GM12878 (cell line): ENCODE data around the gene KYAT1.

Experiments
- EZH2 ChIP-seq: IDR thresholded peaks from 2 replicates; pipeline ENCODE4 v1.6.1; 2012; ENCODE audit warnings: low read depth, mild to moderate bottlenecking, control low read depth, inconsistent platforms, low read length, borderline replicate concordance; ENCODE audit not compliant: control insufficient read depth
- NRF1 ChIP-seq: conservative IDR thresholded peaks from 2 replicates; pipeline ENCODE4 v1.6.1; 2011; ENCODE audit warnings: mild to moderate bottlenecking, low read depth, low read length, improper control_type of control experiment
- RAD51 ChIP-seq: fragments of 450-650 bp; IDR thresholded peaks from 2 replicates; pipeline ENCODE4 v1.6.1; 2016; ENCODE audit warnings: moderate library complexity, mild to moderate bottlenecking, inconsistent platforms
- RELA ChIP-seq: fragments of 450-650 bp; IDR thresholded peaks from 2 replicates; pipeline ENCODE4 v1.8.0; 2014; ENCODE audit warnings: borderline replicate concordance; ENCODE audit not compliant: partially characterized antibody
- SP1 ChIP-seq: IDR thresholded peaks from one replicate; pipeline ENCODE4 v1.6.1; 2011; ENCODE audit warnings: low read depth, low read length
- ZNF217 ChIP-seq: fragments of 450-650 bp; IDR thresholded peaks from 2 replicates; pipeline ENCODE4 v1.6.1; 2017; ENCODE audit warnings: antibody characterized with exemption, mild to moderate bottlenecking
- TF ChIP-seq, protein P1 (sequence below), 3 experiments: IDR thresholded peaks in 2 of 3; conservative IDR thresholded peaks in 1 of 3; 2 replicates each; pipeline ENCODE4 v1.5.1; 2011; ENCODE audit warnings: low read depth in 3 of 3, low read length in 3 of 3, mild to moderate bottlenecking in 3 of 3, control low read depth in 2 of 3, moderate library complexity in 2 of 3, inconsistent platforms in 1 of 3, mixed read lengths in 1 of 3; ENCODE audit not compliant: control insufficient read depth in 2 of 3, insufficient read depth in 1 of 3; ENCODE audit errors: extremely low read depth in 1 of 3
- TF ChIP-seq, protein P2 (sequence below): fragments of 450-650 bp; IDR thresholded peaks from 2 replicates; pipeline ENCODE4 v1.6.1; 2017; ENCODE audit warnings: antibody characterized with exemption, mild to moderate bottlenecking, moderate library complexity
- TF ChIP-seq, protein P3 (sequence below): IDR thresholded peaks from 2 replicates; pipeline ENCODE4 v1.6.1; 2011; ENCODE audit warnings: low read depth, low read length, improper control_type of control experiment, borderline replicate concordance

DNA sequence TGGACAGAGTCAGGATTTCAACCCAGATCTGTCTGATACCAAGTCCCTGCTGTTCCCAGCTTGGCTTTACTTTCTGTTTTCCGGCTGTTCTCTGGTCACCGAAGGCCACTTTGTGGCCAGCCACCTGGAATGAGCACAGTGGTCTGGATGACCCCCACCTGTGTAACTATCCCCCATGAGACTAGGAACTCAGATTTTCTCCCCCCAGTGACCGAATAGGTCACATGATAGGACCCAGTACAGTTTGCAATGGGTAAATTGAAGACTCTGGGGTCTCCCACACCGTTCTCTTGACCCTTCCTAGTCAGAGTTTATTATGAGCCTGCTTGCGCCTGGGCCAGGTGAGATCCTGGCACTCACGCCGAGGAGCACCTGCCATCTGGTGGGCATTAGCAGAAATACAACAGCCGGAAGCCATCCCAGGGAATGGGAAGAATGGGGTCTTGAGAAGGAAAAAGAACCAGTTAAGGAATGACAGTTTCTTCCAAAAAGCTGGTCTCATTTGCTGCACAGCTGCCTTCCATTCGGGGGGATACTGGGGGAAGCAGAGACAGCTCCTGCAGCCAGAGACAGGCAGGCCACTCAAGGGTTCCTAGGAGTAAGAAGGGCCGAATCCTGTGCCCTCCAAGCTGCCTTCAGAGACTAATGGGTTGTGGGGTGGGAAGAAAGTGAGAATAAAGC, 46.1 kb upstream of the KYAT1 start:
- TF ChIP-seq, protein P1, sequence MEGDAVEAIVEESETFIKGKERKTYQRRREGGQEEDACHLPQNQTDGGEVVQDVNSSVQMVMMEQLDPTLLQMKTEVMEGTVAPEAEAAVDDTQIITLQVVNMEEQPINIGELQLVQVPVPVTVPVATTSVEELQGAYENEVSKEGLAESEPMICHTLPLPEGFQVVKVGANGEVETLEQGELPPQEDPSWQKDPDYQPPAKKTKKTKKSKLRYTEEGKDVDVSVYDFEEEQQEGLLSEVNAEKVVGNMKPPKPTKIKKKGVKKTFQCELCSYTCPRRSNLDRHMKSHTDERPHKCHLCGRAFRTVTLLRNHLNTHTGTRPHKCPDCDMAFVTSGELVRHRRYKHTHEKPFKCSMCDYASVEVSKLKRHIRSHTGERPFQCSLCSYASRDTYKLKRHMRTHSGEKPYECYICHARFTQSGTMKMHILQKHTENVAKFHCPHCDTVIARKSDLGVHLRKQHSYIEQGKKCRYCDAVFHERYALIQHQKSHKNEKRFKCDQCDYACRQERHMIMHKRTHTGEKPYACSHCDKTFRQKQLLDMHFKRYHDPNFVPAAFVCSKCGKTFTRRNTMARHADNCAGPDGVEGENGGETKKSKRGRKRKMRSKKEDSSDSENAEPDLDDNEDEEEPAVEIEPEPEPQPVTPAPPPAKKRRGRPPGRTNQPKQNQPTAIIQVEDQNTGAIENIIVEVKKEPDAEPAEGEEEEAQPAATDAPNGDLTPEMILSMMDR (IDR thresholded peaks at IDR 0.05 in 2 of 3, conservative IDR thresholded peaks at IDR 0.05 in 1 of 3; ENCODE audit: control insufficient read depth in 2 of 3, extremely low read depth in 1 of 3, insufficient read depth in 1 of 3, low read depth in 3 of 3, low read length in 3 of 3) = peak; percentile 82 to 95 (median 87)
- TF ChIP-seq NRF1 (no peak), EZH2 (no peak), SP1 (no peak), RAD51 (no peak), ZNF217 (no peak), RELA (no peak)
- TF ChIP-seq, protein P2, sequence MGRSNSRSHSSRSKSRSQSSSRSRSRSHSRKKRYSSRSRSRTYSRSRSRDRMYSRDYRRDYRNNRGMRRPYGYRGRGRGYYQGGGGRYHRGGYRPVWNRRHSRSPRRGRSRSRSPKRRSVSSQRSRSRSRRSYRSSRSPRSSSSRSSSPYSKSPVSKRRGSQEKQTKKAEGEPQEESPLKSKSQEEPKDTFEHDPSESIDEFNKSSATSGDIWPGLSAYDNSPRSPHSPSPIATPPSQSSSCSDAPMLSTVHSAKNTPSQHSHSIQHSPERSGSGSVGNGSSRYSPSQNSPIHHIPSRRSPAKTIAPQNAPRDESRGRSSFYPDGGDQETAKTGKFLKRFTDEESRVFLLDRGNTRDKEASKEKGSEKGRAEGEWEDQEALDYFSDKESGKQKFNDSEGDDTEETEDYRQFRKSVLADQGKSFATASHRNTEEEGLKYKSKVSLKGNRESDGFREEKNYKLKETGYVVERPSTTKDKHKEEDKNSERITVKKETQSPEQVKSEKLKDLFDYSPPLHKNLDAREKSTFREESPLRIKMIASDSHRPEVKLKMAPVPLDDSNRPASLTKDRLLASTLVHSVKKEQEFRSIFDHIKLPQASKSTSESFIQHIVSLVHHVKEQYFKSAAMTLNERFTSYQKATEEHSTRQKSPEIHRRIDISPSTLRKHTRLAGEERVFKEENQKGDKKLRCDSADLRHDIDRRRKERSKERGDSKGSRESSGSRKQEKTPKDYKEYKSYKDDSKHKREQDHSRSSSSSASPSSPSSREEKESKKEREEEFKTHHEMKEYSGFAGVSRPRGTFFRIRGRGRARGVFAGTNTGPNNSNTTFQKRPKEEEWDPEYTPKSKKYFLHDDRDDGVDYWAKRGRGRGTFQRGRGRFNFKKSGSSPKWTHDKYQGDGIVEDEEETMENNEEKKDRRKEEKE = no peak
- TF ChIP-seq, protein P3, sequence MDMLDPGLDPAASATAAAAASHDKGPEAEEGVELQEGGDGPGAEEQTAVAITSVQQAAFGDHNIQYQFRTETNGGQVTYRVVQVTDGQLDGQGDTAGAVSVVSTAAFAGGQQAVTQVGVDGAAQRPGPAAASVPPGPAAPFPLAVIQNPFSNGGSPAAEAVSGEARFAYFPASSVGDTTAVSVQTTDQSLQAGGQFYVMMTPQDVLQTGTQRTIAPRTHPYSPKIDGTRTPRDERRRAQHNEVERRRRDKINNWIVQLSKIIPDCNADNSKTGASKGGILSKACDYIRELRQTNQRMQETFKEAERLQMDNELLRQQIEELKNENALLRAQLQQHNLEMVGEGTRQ = no peak
